Astrocyte of the spinal cord (primary cell): Measurements from ENCODE around the gene ZNF292.
"Not testable (repeated sequence)": the region's sequence is repeated elsewhere in the genome, so short reads cannot be mapped to it uniquely, and the experiment has no call there.

ENCODE experiments used
- DNase-seq: peaks from one replicate; pipeline ENCODE4 v3.0.0; 2011; ENCODE audit warnings: low read depth, low spot score
- H3K4me3 ChIP-seq: 2 replicates; pipeline ENCODE4 v1.5.1; 2011; ENCODE audit warnings: low read depth, mild to moderate bottlenecking, low read length, moderate library complexity
- in situ Hi-C: cut with HindIII; loops from 2 replicates; pipeline ENCODE4 v1.10.0; 2017; ENCODE audit warnings: low sequenced_read_pairs
- TF ChIP-seq, protein P1 (sequence below): IDR thresholded peaks from 2 replicates; pipeline ENCODE4 v1.5.1; 2012; ENCODE audit warnings: low read depth, mild to moderate bottlenecking, low read length, inconsistent platforms

Gene ZNF292

DNA sequence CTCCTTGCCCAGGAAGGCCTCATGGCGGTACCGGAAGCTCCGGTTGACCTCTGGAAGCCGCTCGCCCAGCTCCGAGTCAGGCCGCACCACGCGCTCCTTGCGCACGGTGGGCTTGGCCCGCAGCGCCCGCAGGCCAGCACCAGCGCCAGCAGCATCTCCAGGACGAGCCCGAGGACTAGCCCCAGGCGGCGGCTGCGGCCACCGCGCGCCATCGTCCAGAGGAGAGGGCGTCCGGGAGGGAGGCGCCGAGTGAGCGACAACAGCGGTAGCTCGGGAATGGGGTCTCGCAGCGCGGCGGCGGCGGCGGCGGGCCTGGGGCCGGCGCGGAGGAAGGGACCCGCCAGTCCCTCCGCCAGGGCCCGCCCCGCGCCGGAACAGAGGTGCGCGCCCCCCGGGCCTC, 32.9 kb upstream of the ZNF292 start:
- TF ChIP-seq, protein P1, sequence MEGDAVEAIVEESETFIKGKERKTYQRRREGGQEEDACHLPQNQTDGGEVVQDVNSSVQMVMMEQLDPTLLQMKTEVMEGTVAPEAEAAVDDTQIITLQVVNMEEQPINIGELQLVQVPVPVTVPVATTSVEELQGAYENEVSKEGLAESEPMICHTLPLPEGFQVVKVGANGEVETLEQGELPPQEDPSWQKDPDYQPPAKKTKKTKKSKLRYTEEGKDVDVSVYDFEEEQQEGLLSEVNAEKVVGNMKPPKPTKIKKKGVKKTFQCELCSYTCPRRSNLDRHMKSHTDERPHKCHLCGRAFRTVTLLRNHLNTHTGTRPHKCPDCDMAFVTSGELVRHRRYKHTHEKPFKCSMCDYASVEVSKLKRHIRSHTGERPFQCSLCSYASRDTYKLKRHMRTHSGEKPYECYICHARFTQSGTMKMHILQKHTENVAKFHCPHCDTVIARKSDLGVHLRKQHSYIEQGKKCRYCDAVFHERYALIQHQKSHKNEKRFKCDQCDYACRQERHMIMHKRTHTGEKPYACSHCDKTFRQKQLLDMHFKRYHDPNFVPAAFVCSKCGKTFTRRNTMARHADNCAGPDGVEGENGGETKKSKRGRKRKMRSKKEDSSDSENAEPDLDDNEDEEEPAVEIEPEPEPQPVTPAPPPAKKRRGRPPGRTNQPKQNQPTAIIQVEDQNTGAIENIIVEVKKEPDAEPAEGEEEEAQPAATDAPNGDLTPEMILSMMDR = no peak
- DNase-seq = no peak
- in situ Hi-C loops = no loop called here
- no peak overlapping the region for H3K4me3 ChIP-seq

DNA sequence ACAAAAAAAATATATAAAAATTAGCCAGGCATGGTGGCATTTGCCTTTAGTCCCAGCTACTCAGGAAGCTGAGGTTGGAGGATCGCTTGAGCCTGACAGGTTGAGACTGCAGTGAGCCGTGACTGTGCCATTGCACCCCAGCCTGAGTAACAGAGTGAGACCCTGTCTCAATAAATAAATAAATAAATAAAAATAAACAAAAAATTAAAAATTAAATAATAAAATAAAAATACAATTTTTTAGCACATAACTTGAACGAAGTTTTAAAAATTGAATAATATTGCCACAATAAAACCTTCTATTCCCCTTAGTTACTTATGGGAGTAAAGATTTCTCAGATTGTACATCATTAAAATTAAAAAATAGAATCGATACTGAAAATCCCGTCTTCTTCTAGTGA, 31.3 kb upstream of the ZNF292 start:
- in situ Hi-C loops = no loop called here
- DNase-seq = no peak
- no peak overlapping the region for H3K4me3 ChIP-seq
- TF ChIP-seq, protein P1 = no peak

DNA sequence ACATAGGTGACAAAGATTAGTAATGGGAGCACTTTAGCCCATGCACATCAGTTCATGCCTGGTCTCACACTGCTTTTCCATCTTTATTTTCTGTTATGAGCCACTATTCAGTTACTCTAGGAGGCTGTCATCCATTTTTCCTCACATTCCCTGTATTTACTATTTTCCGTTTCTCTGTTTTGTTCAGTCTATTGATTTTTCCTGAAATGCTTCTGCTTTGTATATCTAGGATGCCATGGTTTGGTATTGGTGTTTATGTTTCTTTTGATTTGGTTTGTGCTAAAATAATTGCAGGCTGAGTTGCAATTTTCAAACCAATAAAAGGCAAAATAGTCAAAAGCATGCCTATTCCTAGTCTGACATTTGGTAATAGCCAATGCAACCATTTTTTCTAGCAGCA, 28.9 kb upstream of the ZNF292 start:
- no peak overlapping the region for H3K4me3 ChIP-seq
- no peak for DNase-seq
- TF ChIP-seq, protein P1 = no peak
- in situ Hi-C loops = no loop called here

DNA sequence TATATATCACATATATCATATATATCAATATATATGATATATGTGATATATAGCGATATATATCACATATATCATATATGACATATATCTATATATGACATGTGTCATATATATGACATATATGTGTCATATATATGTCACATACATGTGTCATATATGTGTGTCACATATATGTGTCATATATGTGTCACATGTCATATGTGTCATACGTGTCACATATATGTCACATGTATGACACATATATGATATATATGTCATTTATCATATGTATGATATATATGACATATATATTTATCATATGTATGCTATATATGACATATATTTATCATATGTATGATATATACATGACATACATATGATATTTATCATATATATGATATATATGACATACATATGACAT, 27.6 kb upstream of the ZNF292 start:
- no peak overlapping the region for H3K4me3 ChIP-seq
- in situ Hi-C loops = no loop called here
- no peak for DNase-seq
- TF ChIP-seq, protein P1 = no peak

DNA sequence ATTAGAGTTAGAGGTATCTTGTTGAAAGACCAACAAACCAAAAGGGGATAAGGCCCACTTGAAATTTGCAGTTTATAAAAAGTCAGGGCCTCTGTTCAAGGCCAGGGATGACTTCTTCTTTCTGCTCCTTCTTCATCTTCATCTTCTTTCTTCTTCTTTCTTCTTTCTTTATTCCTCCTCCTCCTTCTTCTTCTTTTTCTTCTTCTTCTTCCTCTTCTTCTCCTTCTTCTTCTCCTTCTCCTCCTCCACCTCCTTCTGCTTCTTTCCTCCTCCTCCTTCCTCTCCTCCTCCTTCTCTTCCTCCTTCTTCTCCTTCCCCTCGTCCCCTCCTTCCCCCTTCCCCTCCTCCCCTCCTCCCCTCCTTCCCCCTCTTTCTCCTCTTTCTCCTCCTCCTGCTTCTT, 18.4 kb upstream of the ZNF292 start:
- no peak overlapping the region for H3K4me3 ChIP-seq
- in situ Hi-C loops = no loop called here
- TF ChIP-seq, protein P1 = no peak

DNA sequence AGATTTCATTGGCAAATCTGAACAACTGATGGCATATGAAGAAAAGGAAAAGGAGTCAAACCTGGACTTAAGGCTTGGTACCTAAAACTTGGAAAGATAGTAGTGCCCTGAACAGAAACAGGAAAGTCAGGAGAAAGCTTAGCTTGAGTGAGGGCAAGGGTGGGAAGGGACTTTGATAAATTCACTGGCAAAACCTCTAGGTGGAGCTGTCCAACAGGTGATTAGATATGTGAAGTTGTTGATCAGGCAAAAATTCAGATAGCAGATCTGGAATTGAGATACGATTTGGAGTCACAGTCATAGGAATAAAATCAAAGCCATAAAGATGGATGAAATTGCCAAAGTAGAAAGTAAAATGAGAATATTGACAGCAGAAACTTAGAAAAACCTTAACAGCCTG, 16.1 kb upstream of the ZNF292 start:
- peak; percentile 55 for DNase-seq
- TF ChIP-seq, protein P1 = peak; percentile 70
- in situ Hi-C loops = no loop called here
- H3K4me3 ChIP-seq = no peak overlapping the region

More for the DNA sequence above, 18.4 kb upstream of the ZNF292 start:
- no peak for DNase-seq

DNA sequence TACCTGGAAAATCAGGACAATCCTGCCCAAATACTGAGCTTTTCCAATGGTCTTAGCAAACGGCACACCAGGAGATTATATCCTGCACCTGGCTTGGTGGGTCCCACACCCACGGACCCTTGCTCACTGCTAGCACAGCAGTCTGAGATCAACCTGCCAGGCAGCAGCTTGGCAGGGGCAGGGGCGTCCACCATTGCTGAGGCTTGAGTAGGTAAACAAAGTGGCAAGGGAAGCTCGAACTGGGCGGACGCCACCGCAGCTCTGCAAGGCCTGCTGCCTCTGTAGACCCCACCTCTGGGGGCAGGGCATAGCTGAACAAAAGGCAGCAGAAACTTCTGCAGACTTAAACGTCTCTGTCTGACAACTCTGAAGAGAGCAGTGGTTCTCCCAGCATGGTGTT, 15.4 kb upstream of the ZNF292 start:
- DNase-seq, in situ Hi-C loops, H3K4me3 ChIP-seq: not testable (repeated sequence)
